Neural progenitor cell (in vitro differentiated cells): ENCODE data around the gene MITF.

Experiments used
- EZH2 ChIP-seq: fragments of 200-600 bp; sonication (generic); IDR thresholded peaks from 2 replicates; pipeline ENCODE4 v1.6.1; 2017; ENCODE audit warnings: antibody characterized with exemption, mild to moderate bottlenecking, moderate library complexity
- TF ChIP-seq, protein P1 (sequence below): fragments of 200-600 bp; sonication (generic); IDR thresholded peaks from 2 replicates; pipeline ENCODE4 v1.5.1; 2017; ENCODE audit warnings: antibody characterized with exemption, mild to moderate bottlenecking

GRCh38 chr3:69890691-69891090 is 151.4 kb downstream of the MITF start:
- TF ChIP-seq EZH2, result no peak
- TF ChIP-seq, protein P1, sequence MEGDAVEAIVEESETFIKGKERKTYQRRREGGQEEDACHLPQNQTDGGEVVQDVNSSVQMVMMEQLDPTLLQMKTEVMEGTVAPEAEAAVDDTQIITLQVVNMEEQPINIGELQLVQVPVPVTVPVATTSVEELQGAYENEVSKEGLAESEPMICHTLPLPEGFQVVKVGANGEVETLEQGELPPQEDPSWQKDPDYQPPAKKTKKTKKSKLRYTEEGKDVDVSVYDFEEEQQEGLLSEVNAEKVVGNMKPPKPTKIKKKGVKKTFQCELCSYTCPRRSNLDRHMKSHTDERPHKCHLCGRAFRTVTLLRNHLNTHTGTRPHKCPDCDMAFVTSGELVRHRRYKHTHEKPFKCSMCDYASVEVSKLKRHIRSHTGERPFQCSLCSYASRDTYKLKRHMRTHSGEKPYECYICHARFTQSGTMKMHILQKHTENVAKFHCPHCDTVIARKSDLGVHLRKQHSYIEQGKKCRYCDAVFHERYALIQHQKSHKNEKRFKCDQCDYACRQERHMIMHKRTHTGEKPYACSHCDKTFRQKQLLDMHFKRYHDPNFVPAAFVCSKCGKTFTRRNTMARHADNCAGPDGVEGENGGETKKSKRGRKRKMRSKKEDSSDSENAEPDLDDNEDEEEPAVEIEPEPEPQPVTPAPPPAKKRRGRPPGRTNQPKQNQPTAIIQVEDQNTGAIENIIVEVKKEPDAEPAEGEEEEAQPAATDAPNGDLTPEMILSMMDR, result no peak
